ENCODE measurements around the gene RPL36AL.

DNA sequence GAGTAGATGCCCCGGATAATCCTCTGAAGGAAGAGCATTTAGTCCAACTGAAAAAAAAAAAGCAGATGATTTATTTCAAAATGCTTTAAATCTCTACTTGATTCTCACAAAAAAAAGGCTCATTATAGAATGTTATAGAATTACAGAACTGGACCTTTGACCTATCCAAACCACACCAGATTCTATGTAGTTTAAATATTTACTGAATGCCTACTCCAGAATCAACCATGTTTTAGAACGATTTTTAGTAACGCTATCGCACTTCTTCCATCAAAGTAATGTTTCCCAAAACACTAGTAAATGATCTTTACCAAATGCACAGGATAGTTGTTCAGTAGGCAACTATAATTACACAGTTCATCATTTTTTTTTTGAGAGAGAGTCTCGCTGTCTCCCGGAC is 36.8 kb downstream of the RPL36AL start:
- TF ChIP-seq, protein P1, sequence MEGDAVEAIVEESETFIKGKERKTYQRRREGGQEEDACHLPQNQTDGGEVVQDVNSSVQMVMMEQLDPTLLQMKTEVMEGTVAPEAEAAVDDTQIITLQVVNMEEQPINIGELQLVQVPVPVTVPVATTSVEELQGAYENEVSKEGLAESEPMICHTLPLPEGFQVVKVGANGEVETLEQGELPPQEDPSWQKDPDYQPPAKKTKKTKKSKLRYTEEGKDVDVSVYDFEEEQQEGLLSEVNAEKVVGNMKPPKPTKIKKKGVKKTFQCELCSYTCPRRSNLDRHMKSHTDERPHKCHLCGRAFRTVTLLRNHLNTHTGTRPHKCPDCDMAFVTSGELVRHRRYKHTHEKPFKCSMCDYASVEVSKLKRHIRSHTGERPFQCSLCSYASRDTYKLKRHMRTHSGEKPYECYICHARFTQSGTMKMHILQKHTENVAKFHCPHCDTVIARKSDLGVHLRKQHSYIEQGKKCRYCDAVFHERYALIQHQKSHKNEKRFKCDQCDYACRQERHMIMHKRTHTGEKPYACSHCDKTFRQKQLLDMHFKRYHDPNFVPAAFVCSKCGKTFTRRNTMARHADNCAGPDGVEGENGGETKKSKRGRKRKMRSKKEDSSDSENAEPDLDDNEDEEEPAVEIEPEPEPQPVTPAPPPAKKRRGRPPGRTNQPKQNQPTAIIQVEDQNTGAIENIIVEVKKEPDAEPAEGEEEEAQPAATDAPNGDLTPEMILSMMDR (conservative IDR thresholded peaks at IDR 0.05) = no peak
- no peak for TF ChIP-seq ZFX (IDR thresholded peaks at IDR 0.05)
